ENCODE measurements around the gene RARB. TPM values are rescaled to one million over a fixed set of nuclear protein-coding genes. Genes with fewer than 3 reads are reported as not detected.

RARB gene
- total RNA-seq, 2 donors from 2014 or later, result 21.5 to 21.9 TPM

DNA sequence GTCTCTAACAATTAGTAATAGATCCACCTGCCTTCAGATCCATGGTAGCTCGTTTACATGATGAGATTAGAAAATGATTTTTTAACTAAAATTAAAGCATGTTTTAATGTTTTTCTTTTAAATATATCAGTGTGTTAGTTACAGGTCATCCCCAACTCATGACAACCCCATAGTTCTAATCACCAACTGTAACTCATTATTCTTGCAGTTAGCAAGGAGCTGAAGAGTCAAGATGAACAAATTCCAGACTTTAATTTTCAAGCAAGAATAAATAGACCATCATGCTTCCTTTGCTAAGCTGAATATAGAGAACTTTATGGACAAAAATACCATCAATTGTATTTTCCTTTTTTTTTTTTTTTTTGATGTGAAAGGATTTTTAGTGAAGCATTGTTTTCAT lies 135.5 kb downstream of the RARB start:
- Histone ChIP-seq H3K9ac (ENCODE audit: extremely low read depth, low read length, poor library complexity, severe bottlenecking) (no peak overlapping the region), H3K27ac (ENCODE audit: low read depth, low read length) (no peak overlapping the region), H3K9me3 (ENCODE audit: control insufficient read depth, low read length) (no peaks in the 10 kb centered on the region), H3K4me1 (ENCODE audit: control insufficient read depth, insufficient read depth, low read length) (no peaks in the 10 kb centered on the region), H3K27me3 (ENCODE audit: control insufficient read depth, insufficient read depth, low read length, poor library complexity, severe bottlenecking) (no peaks in the 10 kb centered on the region), H3K36me3 (ENCODE audit: control insufficient read depth, insufficient read depth, low read length) (peaks cover 24% of the 10 kb centered on the region), H3K4me3 (ENCODE audit: low read length) (no peak overlapping the region)
- no peak overlapping the region for H3K4me3 Mint-ChIP-seq
- TF ChIP-seq, protein P1, sequence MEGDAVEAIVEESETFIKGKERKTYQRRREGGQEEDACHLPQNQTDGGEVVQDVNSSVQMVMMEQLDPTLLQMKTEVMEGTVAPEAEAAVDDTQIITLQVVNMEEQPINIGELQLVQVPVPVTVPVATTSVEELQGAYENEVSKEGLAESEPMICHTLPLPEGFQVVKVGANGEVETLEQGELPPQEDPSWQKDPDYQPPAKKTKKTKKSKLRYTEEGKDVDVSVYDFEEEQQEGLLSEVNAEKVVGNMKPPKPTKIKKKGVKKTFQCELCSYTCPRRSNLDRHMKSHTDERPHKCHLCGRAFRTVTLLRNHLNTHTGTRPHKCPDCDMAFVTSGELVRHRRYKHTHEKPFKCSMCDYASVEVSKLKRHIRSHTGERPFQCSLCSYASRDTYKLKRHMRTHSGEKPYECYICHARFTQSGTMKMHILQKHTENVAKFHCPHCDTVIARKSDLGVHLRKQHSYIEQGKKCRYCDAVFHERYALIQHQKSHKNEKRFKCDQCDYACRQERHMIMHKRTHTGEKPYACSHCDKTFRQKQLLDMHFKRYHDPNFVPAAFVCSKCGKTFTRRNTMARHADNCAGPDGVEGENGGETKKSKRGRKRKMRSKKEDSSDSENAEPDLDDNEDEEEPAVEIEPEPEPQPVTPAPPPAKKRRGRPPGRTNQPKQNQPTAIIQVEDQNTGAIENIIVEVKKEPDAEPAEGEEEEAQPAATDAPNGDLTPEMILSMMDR (conservative IDR thresholded peaks at IDR 0.05), result no peak
- H3K4me1 Mint-ChIP-seq, result no peaks in the 10 kb centered on the region
- no peak overlapping the region for H3K27ac Mint-ChIP-seq
- 75% methylated on average over 1 of the region's 1 CpG; no CpG with 5 or more reads in 1 of the 2 experiments for WGBS, 2 experiments (ENCODE audit: insufficient coverage in 1 of 2, insufficient read length in 1 of 2)
- DNase-seq, result no peak
- H3K36me3 Mint-ChIP-seq (ENCODE audit: low read depth), result peaks cover 14% of the 10 kb centered on the region
- H3K9me3 Mint-ChIP-seq, result no peaks in the 10 kb centered on the region
- no peaks in the 10 kb centered on the region for H3K27me3 Mint-ChIP-seq (ENCODE audit: insufficient read depth)

DNA sequence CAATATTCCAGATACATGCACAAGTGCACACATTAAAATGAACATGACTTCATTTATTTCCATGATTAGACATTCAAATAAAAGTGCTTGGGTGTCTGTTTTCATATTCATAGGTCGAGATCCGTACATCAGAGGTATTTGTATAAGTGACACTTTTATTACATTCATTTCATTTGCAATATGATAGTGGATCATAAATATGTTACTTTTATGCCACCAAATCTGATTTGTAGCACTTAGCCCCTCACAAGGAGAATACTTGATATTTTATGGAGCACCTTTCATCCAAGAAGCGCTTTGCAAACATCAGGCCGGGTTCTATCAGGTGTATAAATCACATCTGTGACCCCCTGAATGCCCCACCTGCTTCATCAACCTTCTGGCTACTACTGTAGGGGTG lies 136.0 kb downstream of the RARB start:
- WGBS, 2 experiments (ENCODE audit: insufficient coverage in 1 of 2, insufficient read length in 1 of 2), result 95 to 100% methylated on average over 2 to 4 of the region's 4 CpGs
- Histone ChIP-seq H3K4me3 (ENCODE audit: low read length) (no peak overlapping the region), H3K27me3 (ENCODE audit: control insufficient read depth, insufficient read depth, low read length, poor library complexity, severe bottlenecking) (no peaks in the 10 kb centered on the region), H3K4me1 (ENCODE audit: control insufficient read depth, insufficient read depth, low read length) (no peaks in the 10 kb centered on the region), H3K9me3 (ENCODE audit: control insufficient read depth, low read length) (no peaks in the 10 kb centered on the region), H3K36me3 (ENCODE audit: control insufficient read depth, insufficient read depth, low read length) (peaks cover 24% of the 10 kb centered on the region), H3K9ac (ENCODE audit: extremely low read depth, low read length, poor library complexity, severe bottlenecking) (no peak overlapping the region), H3K27ac (ENCODE audit: low read depth, low read length) (no peak overlapping the region)
- Mint-ChIP-seq H3K9me3 (no peaks in the 10 kb centered on the region), H3K27me3 (ENCODE audit: insufficient read depth) (no peaks in the 10 kb centered on the region), H3K4me1 (no peaks in the 10 kb centered on the region), H3K27ac (no peak overlapping the region), H3K36me3 (ENCODE audit: low read depth) (peaks cover 14% of the 10 kb centered on the region), H3K4me3 (no peak overlapping the region)
- TF ChIP-seq, protein P1 (conservative IDR thresholded peaks at IDR 0.05), result no peak
- DNase-seq, result no peak

DNA sequence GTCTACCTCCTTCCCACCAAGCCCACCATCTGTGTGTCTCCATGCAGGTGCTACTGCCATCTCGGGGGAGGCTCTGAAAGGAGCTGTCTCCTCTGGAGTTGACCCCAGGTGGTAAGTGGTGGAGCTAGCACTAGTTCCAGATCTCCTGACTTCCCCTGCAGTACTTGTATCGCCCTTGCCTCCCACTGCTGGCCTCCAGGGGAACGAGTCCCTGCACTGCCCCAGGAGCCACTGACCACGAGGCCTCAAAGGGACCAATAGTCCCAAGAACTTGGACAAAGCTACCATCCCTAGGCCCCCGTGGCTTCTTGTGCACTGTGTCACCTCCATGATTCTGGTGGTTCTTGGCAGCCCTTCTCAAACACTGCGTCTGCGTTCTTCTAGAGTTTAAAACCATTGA lies 137.7 kb downstream of the RARB start:
- H3K4me3 ChIP-seq (ENCODE audit: low read length), result no peak overlapping the region
- Mint-ChIP-seq H3K27ac (no peak overlapping the region), H3K27me3 (ENCODE audit: insufficient read depth) (no peaks in the 10 kb centered on the region), H3K4me1 (no peaks in the 10 kb centered on the region), H3K9me3 (no peaks in the 10 kb centered on the region), H3K36me3 (ENCODE audit: low read depth) (peaks cover 27% of the 10 kb centered on the region), H3K4me3 (no peak overlapping the region)
- no peak overlapping the region for H3K9ac ChIP-seq (ENCODE audit: extremely low read depth, low read length, poor library complexity, severe bottlenecking)
- no peaks in the 10 kb centered on the region for H3K27me3 ChIP-seq (ENCODE audit: control insufficient read depth, insufficient read depth, low read length, poor library complexity, severe bottlenecking)
- no peaks in the 10 kb centered on the region for H3K4me1 ChIP-seq (ENCODE audit: control insufficient read depth, insufficient read depth, low read length)
- H3K36me3 ChIP-seq (ENCODE audit: control insufficient read depth, insufficient read depth, low read length), result peaks cover 34% of the 10 kb centered on the region
- no peak overlapping the region for H3K27ac ChIP-seq (ENCODE audit: low read depth, low read length)
- H3K9me3 ChIP-seq (ENCODE audit: control insufficient read depth, low read length), result no peaks in the 10 kb centered on the region
- TF ChIP-seq, protein P1 (conservative IDR thresholded peaks at IDR 0.05), result no peak
- DNase-seq, result no peak
- 92 to 93% methylated on average over 6 to 7 of the region's 7 CpGs for WGBS, 2 experiments (ENCODE audit: insufficient coverage in 1 of 2, insufficient read length in 1 of 2)
